WTC11 (cell line): ENCODE data around the gene TULP1. TPM values are rescaled to one million over a fixed set of nuclear protein-coding genes. Genes with fewer than 3 reads are reported as not detected.

Source experiments
- ATAC-seq: fragments of 200-7000 bp; cut with Tn5 transposase; 2 replicates; pipeline ENCODE4 v1.10.0; 2021; ENCODE audit warnings: mild to moderate bottlenecking, moderate library complexity
- Bru-seq: library from RNA; stranded (reverse); fragments of 400-500 nt; gene quantifications from one replicate; lab custom pipeline; 2021; lab: Mats Ljungman, UMichigan
- CTCF ChIA-PET: fragments of 300-600 bp; sonication (Branson Sonifier 250); formaldehyde crosslinking; loops from one replicate; lab custom pipeline; 2021; ENCODE audit warnings: antibody characterized with exemption; lab: Charles Lee
- POLR2A ChIA-PET: fragments of 350-600 bp; sonication (Branson Sonifier 250); formaldehyde crosslinking; loops from one replicate; lab custom pipeline; 2021; ENCODE audit warnings: antibody characterized with exemption; lab: Charles Lee
- DNase-seq: peaks from one replicate; pipeline ENCODE4 v3.0.0; 2021; ENCODE audit warnings: low spot score
- H3K27ac Mint-ChIP-seq: 2 replicates; pipeline ENCODE4 v1.8.0; 2021; ENCODE audit warnings: mixed read lengths
- H3K27me3 Mint-ChIP-seq: 2 replicates; pipeline ENCODE4 v1.8.0; 2021; ENCODE audit warnings: low read depth, mild to moderate bottlenecking, moderate library complexity, mixed read lengths
- H3K36me3 Mint-ChIP-seq: 2 replicates; pipeline ENCODE4 v1.8.0; 2021; ENCODE audit warnings: mixed read lengths
- H3K4me1 Mint-ChIP-seq: 2 replicates; pipeline ENCODE4 v1.8.0; 2022; ENCODE audit warnings: mixed read lengths
- H3K4me3 Mint-ChIP-seq: 2 replicates; pipeline ENCODE4 v1.8.0; 2021; ENCODE audit warnings: mild to moderate bottlenecking, moderate library complexity, mixed read lengths
- H3K9me3 Mint-ChIP-seq: 2 replicates; pipeline ENCODE4 v1.8.0; 2021; ENCODE audit warnings: mixed read lengths
- CBFB ChIP-seq: sonication (generic); formaldehyde crosslinking; IDR thresholded peaks from 2 replicates; pipeline ENCODE4 v1.8.1; 2022; ENCODE audit warnings: mild to moderate bottlenecking, low read depth, missing genetic modification reagents
- CREB1 ChIP-seq: sonication (generic); formaldehyde crosslinking; IDR thresholded peaks from 2 replicates; pipeline ENCODE4 v1.8.0; 2023; ENCODE audit warnings: mild to moderate bottlenecking, missing genetic modification reagents
- FOXJ3 ChIP-seq: sonication (generic); formaldehyde crosslinking; IDR thresholded peaks from 2 replicates; pipeline ENCODE4 v1.9.0; 2021; ENCODE audit warnings: missing genetic modification reagents, mild to moderate bottlenecking, borderline replicate concordance
- GABPB1 ChIP-seq: sonication (generic); formaldehyde crosslinking; IDR thresholded peaks from 2 replicates; pipeline ENCODE4 v1.8.1; 2023; ENCODE audit warnings: mild to moderate bottlenecking, missing genetic modification reagents
- GTF2I ChIP-seq: fragments of 250-450 bp; sonication (Bioruptor Pico); conservative IDR thresholded peaks from 2 replicates; pipeline ENCODE4 v1.4.0; 2021; ENCODE audit warnings: mild to moderate bottlenecking
- JAZF1 ChIP-seq: fragments of 250-450 bp; sonication (Bioruptor Pico); IDR thresholded peaks from 2 replicates; pipeline ENCODE4 v1.9.0; 2021; ENCODE audit warnings: moderate library complexity, mild to moderate bottlenecking, inconsistent platforms
- KAT7 ChIP-seq: sonication (generic); formaldehyde crosslinking; IDR thresholded peaks from 2 replicates; pipeline ENCODE4 v1.8.1; 2023; ENCODE audit warnings: missing genetic modification reagents, mild to moderate bottlenecking, borderline replicate concordance
- MXD4 ChIP-seq: fragments of 250-450 bp; sonication (Bioruptor Pico); IDR thresholded peaks from 2 replicates; pipeline ENCODE4 v1.8.0; 2021; ENCODE audit warnings: mild to moderate bottlenecking, moderate library complexity, borderline replicate concordance
- SMAD4 ChIP-seq: sonication (generic); formaldehyde crosslinking; IDR thresholded peaks from 2 replicates; pipeline ENCODE4 v1.8.0; 2022; ENCODE audit warnings: mild to moderate bottlenecking, missing genetic modification reagents
- ZNF396 ChIP-seq: fragments of 250-450 bp; sonication (Bioruptor Pico); IDR thresholded peaks from 2 replicates; pipeline ENCODE4 v1.8.0; 2021; ENCODE audit warnings: mild to moderate bottlenecking, moderate library complexity, borderline replicate concordance
- long read RNA-seq, 3 experiments: library from RNA in 1 of 3; library from capped mRNA in 1 of 3; library from polyadenylated mRNA in 1 of 3; unstranded in 2 of 3; stranded (forward) in 1 of 3; transcript quantifications; one replicate each; pipeline ENCODE4 v2.0.0, GENCODE V29; 2021
- total RNA-seq: library from RNA; stranded (reverse); gene quantifications from 3 replicates; pipeline ENCODE4 v1.2.3, GENCODE V29; 2021
- TF ChIP-seq, protein P1 (sequence below): sonication (generic); formaldehyde crosslinking; IDR thresholded peaks from 2 replicates; pipeline ENCODE4 v1.8.0; 2022; ENCODE audit warnings: mild to moderate bottlenecking, missing genetic modification reagents
- TF ChIP-seq, protein P2 (sequence below): sonication (generic); formaldehyde crosslinking; IDR thresholded peaks from 2 replicates; pipeline ENCODE4 v1.8.1; 2022; ENCODE audit warnings: missing genetic modification reagents, borderline replicate concordance
- TF ChIP-seq, protein P3 (sequence below): sonication (generic); formaldehyde crosslinking; IDR thresholded peaks from 2 replicates; pipeline ENCODE4 v1.8.1; 2022; ENCODE audit warnings: low read depth, mild to moderate bottlenecking, moderate library complexity, missing genetic modification reagents, borderline replicate concordance
- TF ChIP-seq, protein P4 (sequence below): fragments of 250-450 bp; sonication (Bioruptor Pico); conservative IDR thresholded peaks from 2 replicates; pipeline ENCODE4 v1.9.0; 2021; ENCODE audit warnings: mild to moderate bottlenecking
- TF ChIP-seq, protein P5 (sequence below): sonication (generic); formaldehyde crosslinking; IDR thresholded peaks from 2 replicates; pipeline ENCODE4 v1.8.1; 2022; ENCODE audit warnings: mild to moderate bottlenecking, moderate library complexity, missing genetic modification reagents
- TF ChIP-seq, protein P6 (sequence below): sonication (generic); formaldehyde crosslinking; IDR thresholded peaks from 2 replicates; pipeline ENCODE4 v1.8.0; 2022; ENCODE audit warnings: mild to moderate bottlenecking, missing genetic modification reagents

Gene TULP1
- total RNA-seq (2.9 to 4.3 TPM (median 3.4 TPM) in 3 replicates), Bru-seq, nascent RNA (percentile 32 among the genes with signal in this experiment)
- long read RNA-seq, experiment 1, partial matches to known transcripts = 8 of 16 reads
- long read RNA-seq, experiment 1, other reads (novel, unspliced or antisense) = 8 of 16 reads
- long read RNA-seq, experiment 2, partial matches to known transcripts = 4 of 6 reads
- long read RNA-seq, experiment 2, other reads (novel, unspliced or antisense) = 2 of 6 reads
- long read RNA-seq, experiment 3, partial matches to known transcripts = 0 of 7 reads
- long read RNA-seq, experiment 3, other reads (novel, unspliced or antisense) = 7 of 7 reads

DNA sequence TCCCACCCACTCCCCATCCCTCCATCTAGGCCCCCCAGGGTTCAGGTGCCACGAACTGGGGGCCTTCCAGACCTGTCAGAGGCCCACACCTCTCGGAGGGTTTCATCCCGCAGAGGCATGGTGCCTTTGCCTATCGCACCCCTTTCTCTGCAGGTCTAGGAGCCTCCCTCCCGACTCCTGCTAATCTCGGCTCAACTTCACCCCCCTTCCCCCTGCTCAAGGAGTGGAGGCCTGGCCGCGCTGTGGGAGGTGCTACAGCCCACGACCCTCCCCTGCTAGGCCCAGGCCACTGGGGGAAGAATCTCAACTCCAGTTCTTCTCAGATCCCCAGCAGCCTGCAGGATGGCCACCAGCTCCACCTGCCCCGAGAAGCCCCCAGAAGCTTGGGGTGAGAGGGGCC, at the start of gene TULP1:
Gene TULP1 (minus strand): TSS at position 157 of the 400 bp plus-strand sequence. CDS start 38 bp downstream, at position 119.
- no peak for TF ChIP-seq CBFB (CRISPR knock-in tag)
- TF ChIP-seq, protein P1, sequence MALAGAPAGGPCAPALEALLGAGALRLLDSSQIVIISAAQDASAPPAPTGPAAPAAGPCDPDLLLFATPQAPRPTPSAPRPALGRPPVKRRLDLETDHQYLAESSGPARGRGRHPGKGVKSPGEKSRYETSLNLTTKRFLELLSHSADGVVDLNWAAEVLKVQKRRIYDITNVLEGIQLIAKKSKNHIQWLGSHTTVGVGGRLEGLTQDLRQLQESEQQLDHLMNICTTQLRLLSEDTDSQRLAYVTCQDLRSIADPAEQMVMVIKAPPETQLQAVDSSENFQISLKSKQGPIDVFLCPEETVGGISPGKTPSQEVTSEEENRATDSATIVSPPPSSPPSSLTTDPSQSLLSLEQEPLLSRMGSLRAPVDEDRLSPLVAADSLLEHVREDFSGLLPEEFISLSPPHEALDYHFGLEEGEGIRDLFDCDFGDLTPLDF (CRISPR knock-in tag) = no peak
- TF ChIP-seq, protein P2, sequence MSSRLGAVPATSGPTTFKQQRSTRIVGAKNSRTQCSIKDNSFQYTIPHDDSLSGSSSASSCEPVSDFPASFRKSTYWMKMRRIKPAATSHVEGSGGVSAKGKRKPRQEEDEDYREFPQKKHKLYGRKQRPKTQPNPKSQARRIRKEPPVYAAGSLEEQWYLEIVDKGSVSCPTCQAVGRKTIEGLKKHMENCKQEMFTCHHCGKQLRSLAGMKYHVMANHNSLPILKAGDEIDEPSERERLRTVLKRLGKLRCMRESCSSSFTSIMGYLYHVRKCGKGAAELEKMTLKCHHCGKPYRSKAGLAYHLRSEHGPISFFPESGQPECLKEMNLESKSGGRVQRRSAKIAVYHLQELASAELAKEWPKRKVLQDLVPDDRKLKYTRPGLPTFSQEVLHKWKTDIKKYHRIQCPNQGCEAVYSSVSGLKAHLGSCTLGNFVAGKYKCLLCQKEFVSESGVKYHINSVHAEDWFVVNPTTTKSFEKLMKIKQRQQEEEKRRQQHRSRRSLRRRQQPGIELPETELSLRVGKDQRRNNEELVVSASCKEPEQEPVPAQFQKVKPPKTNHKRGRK (CRISPR knock-in tag) = no peak
- no peak for TF ChIP-seq ZNF396 (CRISPR knock-in tag)
- TF ChIP-seq MXD4 (CRISPR knock-in tag) = no peak
- TF ChIP-seq, protein P3, sequence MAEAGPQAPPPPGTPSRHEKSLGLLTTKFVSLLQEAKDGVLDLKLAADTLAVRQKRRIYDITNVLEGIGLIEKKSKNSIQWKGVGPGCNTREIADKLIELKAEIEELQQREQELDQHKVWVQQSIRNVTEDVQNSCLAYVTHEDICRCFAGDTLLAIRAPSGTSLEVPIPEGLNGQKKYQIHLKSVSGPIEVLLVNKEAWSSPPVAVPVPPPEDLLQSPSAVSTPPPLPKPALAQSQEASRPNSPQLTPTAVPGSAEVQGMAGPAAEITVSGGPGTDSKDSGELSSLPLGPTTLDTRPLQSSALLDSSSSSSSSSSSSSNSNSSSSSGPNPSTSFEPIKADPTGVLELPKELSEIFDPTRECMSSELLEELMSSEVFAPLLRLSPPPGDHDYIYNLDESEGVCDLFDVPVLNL (CRISPR knock-in tag) = no peak
- TF ChIP-seq FOXJ3 (CRISPR knock-in tag) = no peak
- TF ChIP-seq KAT7 = no peak
- TF ChIP-seq, protein P4, sequence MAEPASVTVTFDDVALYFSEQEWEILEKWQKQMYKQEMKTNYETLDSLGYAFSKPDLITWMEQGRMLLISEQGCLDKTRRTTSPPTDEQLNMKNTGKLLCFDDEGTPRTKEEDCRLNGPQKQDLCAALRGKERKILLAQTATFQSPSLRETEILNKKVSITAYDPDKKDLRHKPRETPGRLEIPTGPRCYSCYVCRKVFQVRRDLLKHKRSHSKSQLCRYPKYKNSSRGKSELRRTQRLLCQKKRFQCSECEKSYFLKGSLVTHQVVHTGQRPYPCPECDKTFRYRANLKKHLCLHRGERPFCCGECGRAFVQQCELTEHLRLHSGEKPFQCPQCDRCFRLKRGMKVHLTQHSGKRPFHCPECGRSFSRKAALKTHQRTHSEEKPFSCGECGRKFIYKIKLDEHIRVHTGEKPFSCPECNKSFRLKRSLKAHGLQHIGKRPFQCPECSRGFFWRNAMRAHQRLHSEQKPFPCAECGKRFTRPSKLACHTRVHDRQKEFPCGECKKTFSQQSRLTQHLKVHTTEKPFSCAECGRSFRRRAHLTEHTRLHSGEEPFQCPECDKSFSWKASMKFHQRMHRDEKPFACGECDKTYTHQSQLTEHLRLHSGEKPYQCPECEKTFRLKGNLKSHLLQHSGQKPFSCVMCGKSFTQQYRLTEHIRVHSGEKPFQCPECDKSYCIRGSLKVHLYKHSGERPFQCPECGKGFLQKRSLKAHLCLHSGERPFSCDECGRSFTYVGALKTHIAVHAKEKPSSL (CRISPR knock-in tag) = no peak
- TF ChIP-seq, protein P5, sequence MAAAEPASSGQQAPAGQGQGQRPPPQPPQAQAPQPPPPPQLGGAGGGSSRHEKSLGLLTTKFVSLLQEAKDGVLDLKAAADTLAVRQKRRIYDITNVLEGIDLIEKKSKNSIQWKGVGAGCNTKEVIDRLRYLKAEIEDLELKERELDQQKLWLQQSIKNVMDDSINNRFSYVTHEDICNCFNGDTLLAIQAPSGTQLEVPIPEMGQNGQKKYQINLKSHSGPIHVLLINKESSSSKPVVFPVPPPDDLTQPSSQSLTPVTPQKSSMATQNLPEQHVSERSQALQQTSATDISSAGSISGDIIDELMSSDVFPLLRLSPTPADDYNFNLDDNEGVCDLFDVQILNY = no peak
- no peak for TF ChIP-seq GTF2I
- no peak for TF ChIP-seq JAZF1 (CRISPR knock-in tag)
- no peak for TF ChIP-seq CREB1
- no peak for TF ChIP-seq SMAD4 (CRISPR knock-in tag)
- TF ChIP-seq GABPB1 (CRISPR knock-in tag) = no peak
- TF ChIP-seq, protein P6, sequence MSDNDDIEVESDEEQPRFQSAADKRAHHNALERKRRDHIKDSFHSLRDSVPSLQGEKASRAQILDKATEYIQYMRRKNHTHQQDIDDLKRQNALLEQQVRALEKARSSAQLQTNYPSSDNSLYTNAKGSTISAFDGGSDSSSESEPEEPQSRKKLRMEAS (CRISPR knock-in tag) = no peak
- TF ChIP-seq, all 79 proteins: peak for 0
- ATAC-seq (peak; percentile 56), DNase-seq (no peak)
- ChIA-PET POLR2A (interaction anchor here (0.6 kb wide), 1 partner anchor 244 kb away, joined by 7 read pairs; no protein-coding TSS in a partner anchor), CTCF (interaction anchor here (1.4 kb wide), 1 partner anchor 10 kb away, joined by 8 read pairs; no protein-coding TSS in a partner anchor)
- H3K4me1 Mint-ChIP-seq = peaks cover 30% of the 10 kb centered on the region
- no peaks in the 10 kb centered on the region for H3K9me3 Mint-ChIP-seq
- no peak within 1 kb of the TSS for H3K27ac Mint-ChIP-seq
- H3K27me3 Mint-ChIP-seq = peaks cover 18% of the 10 kb centered on the region
- H3K36me3 Mint-ChIP-seq = no peaks in the 10 kb centered on the region
- H3K4me3 Mint-ChIP-seq = peak within 1 kb of the TSS; percentile 60

DNA sequence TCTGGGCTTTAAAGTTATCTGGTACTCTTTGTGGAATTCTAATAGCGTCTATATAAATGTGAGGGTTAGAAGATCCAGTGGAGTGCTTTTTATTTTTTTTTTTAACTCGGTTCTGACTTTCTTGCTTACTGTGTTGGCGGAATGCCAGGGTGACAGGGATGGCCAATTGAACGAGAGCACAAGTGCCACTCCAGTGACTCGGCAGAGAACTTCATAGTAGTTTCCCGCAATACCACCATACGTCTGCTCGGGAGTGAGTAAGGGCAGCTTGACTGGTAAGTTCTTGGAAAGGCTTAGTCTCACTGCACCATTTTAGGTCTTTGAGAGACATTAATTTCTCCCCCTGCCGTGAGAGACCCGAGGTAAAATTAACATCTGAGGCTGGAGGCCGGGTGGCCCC, 49.4 kb upstream of the TULP1 start:
- peaks cover 34% of the 10 kb centered on the region for H3K4me1 Mint-ChIP-seq
- ChIA-PET CTCF (interaction anchor here (0.7 to 5.7 kb wide), 4 partner anchors 10 to 784 kb away, joined by 3 to 31 read pairs (median 16); no protein-coding TSS in a partner anchor), POLR2A (no interaction called here)
- no peak overlapping the region for H3K27ac Mint-ChIP-seq
- H3K27me3 Mint-ChIP-seq = no peaks in the 10 kb centered on the region
- no peak for TF ChIP-seq CBFB (CRISPR knock-in tag)
- peaks cover 9% of the 10 kb centered on the region for H3K9me3 Mint-ChIP-seq
- DNase-seq = no peak
- no peak for ATAC-seq
- peaks cover 8% of the 10 kb centered on the region for H3K36me3 Mint-ChIP-seq
- no peak overlapping the region for H3K4me3 Mint-ChIP-seq
